ENCODE results near the gene DNLZ. TPM values are rescaled to one million over a fixed set of nuclear protein-coding genes. Genes with fewer than 3 reads are reported as not detected.

Gene DNLZ
- total RNA-seq, 1 donor: 6.1 TPM

- H3K4me3 ChIP-seq (ENCODE audit: low read depth, low read length): no peak overlapping the region
- TF ChIP-seq CTCF (IDR thresholded peaks at IDR 0.05; ENCODE audit: insufficient read depth, low read length): no peak
- DNase-seq (ENCODE audit: low read depth): no peak
These were observed 41.9 kb upstream of the DNLZ start for GRCh38 chr9:136405481-136405880.

- H3K4me3 ChIP-seq (ENCODE audit: low read depth, low read length): no peak overlapping the region
- no peak for DNase-seq (ENCODE audit: low read depth)
- TF ChIP-seq CTCF (IDR thresholded peaks at IDR 0.05; ENCODE audit: insufficient read depth, low read length): no peak
These were observed 41.2 kb upstream of the DNLZ start for GRCh38 chr9:136404801-136405136.

GRCh38 chr9:136403915-136404800 lies 40.6 kb upstream of the DNLZ start:
- TF ChIP-seq CTCF (IDR thresholded peaks at IDR 0.05; ENCODE audit: insufficient read depth, low read length): no peak
- no peak for DNase-seq (ENCODE audit: low read depth)
- H3K4me3 ChIP-seq (ENCODE audit: low read depth, low read length): no peak overlapping the region

DNA sequence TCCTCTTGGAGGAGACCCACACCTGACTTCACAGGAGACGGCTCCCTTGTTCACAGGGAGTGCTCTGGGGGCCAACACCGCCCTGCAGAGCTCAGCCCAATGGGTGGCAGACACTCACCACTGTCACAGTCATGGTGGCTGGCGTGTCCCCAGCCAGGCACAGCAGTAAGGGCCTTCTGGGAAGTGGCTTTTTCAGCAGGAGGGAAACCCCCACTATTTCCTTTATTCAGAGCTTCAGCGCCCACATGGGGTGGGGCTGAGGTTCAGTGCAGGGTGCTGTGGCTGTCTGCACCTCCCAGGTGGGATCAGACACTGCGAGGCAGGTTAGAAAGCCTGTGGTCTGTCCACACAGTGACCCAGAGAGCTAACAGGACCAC lies 40.0 kb upstream of the DNLZ start:
- H3K4me3 ChIP-seq (ENCODE audit: low read depth, low read length): no peak overlapping the region
- no peak for DNase-seq (ENCODE audit: low read depth)
- TF ChIP-seq CTCF (IDR thresholded peaks at IDR 0.05; ENCODE audit: insufficient read depth, low read length): no peak

DNA sequence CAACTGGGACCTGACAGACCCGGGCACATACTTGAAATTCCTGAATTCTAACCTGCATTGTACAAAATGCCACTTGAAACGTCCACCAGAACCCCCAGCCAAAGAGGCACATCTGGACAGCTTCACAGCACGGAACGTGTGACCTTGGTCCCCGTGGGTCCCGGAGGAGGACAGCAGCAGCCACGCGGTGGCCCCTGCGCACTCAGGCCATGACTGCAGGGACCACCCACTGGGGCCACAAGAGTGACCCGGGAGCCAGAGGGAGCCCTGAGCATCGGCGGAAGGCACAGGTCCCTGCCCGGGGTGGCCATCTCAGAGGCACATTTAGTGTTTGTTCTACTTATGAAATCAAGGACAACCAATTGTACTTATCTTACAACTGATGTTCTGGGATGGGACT lies 38.5 kb upstream of the DNLZ start:
- H3K4me3 ChIP-seq (ENCODE audit: low read depth, low read length): no peak overlapping the region
- TF ChIP-seq CTCF (IDR thresholded peaks at IDR 0.05; ENCODE audit: insufficient read depth, low read length): no peak
- DNase-seq (ENCODE audit: low read depth): no peak

DNA sequence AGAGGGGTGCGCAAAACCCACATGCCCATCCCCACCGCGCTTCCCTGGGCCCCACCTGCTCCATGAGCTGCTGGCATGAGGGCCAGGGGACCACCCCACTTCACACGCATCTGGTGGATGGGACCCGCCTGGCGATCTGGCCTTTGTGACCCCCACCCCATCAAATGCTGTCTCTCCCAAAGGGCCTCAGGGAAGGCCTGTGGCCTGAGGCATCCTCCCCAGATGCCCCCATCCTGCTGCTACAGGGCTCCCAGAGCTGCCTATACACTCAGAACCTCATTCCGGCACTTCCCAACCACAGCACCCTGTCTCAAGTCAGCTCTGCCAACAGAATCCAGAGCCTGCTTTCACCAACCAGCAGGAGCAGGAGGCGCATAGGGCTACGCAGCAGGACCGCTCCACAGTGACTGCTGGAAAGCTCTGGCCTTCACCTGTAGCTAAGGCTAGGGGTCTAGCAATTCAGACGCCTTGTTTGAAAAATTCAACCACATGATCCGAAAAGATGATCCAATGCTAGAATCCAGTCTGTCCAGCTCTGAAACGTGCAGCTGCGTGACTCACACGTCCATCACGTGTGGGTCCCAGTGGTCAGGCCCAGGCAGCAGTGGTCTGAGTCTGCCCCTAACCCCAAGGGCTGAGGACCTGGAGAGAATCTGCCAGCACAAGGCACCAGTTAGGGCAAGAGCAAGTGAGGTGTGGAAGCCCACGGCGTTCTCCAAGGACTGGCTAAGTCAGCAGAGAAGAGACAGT lies 37.8 kb upstream of the DNLZ start:
- no peak for DNase-seq (ENCODE audit: low read depth)
- TF ChIP-seq CTCF (IDR thresholded peaks at IDR 0.05; ENCODE audit: insufficient read depth, low read length): no peak
- H3K4me3 ChIP-seq (ENCODE audit: low read depth, low read length): no peak overlapping the region

Data from fibroblast of the aortic adventitia (primary cell).